IPS-15b (cell line): ENCODE data around the gene EPHA2.
"Not testable (repeated sequence)": the region's sequence is repeated elsewhere in the genome, so short reads cannot be mapped to it uniquely, and the experiment has no call there.

ENCODE experiments used
- H3K27me3 ChIP-seq: one replicate; pipeline ENCODE4 v1.6.1; 2013; ENCODE audit warnings: low read length; ENCODE audit not compliant: control insufficient read depth, insufficient read depth
- H3K36me3 ChIP-seq: one replicate; pipeline ENCODE4 v1.6.1; 2013; ENCODE audit warnings: low read length; ENCODE audit not compliant: control insufficient read depth, insufficient read depth
- H3K4me1 ChIP-seq: one replicate; pipeline ENCODE4 v1.6.1; 2013; ENCODE audit warnings: mild to moderate bottlenecking, low read length; ENCODE audit not compliant: control insufficient read depth, insufficient read depth
- H3K4me3 ChIP-seq: one replicate; pipeline ENCODE4 v1.5.1; 2013; ENCODE audit warnings: low read depth, low read length
- H3K9ac ChIP-seq: one replicate; pipeline ENCODE4 v1.6.1; 2013; ENCODE audit warnings: low read depth, mild to moderate bottlenecking, low read length
- H3K9me3 ChIP-seq: one replicate; pipeline ENCODE4 v1.6.1; 2013; ENCODE audit warnings: mild to moderate bottlenecking, low read length; ENCODE audit not compliant: control insufficient read depth, insufficient read depth

The EPHA2 gene

GRCh38 chr1:16107039-16107438, 48.8 kb downstream of the EPHA2 start:
- not testable (repeated sequence) for H3K27me3 ChIP-seq, H3K9me3 ChIP-seq, H3K36me3 ChIP-seq, H3K4me3 ChIP-seq, H3K4me1 ChIP-seq, H3K9ac ChIP-seq

DNA sequence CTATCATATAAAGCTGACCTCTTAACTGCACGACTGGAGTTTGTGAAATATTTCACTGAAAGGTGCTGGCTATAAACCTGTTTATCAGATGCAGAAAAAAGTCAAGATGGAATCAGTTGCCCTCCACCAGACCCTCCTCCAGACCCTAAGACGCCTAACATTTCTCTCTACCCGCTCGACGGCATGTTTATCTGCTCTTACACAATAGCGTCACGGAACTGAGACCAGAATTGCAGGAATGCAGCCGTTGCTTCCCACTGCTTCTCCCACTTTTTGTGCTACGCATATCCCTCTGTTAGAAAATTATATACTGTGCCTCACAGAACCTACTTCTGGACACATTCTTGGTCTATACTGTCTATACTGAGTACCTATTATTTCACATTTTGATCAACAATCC, 54.2 kb downstream of the EPHA2 start:
- no peak overlapping the region for H3K9ac ChIP-seq
- no peaks in the 10 kb centered on the region for H3K36me3 ChIP-seq
- H3K27me3 ChIP-seq = no peaks in the 10 kb centered on the region
- no peaks in the 10 kb centered on the region for H3K9me3 ChIP-seq
- H3K4me3 ChIP-seq = no peak overlapping the region
- H3K4me1 ChIP-seq = no peaks in the 10 kb centered on the region

GRCh38 chr1:16099412-16099811, 56.5 kb downstream of the EPHA2 start:
- no peaks in the 10 kb centered on the region for H3K36me3 ChIP-seq
- no peaks in the 10 kb centered on the region for H3K9me3 ChIP-seq
- no peak overlapping the region for H3K9ac ChIP-seq
- H3K4me3 ChIP-seq = no peak overlapping the region
- no peaks in the 10 kb centered on the region for H3K27me3 ChIP-seq
- no peaks in the 10 kb centered on the region for H3K4me1 ChIP-seq

DNA sequence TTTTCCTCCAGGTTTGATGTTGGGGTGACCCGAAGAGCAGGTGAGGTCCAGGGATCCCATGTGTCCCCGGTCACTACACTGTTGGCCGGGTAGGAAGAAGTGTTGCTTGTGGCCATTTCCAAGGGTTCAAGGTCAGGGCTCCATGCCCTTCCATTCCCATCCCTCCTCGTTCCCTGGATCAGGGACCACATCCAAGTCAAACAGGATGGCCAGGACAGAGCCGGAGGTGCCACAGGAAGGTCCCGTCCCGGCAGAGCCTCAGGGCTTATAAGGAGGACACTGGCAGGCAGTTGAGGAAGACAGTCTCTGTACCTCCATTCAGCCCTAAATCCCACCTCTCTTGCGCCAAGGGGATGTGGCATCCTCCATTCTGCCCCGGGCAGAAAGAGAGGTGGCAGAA, 60.4 kb downstream of the EPHA2 start:
- no peaks in the 10 kb centered on the region for H3K9me3 ChIP-seq
- no peaks in the 10 kb centered on the region for H3K4me1 ChIP-seq
- no peaks in the 10 kb centered on the region for H3K36me3 ChIP-seq
- H3K9ac ChIP-seq = no peak overlapping the region
- no peak overlapping the region for H3K4me3 ChIP-seq
- no peaks in the 10 kb centered on the region for H3K27me3 ChIP-seq

DNA sequence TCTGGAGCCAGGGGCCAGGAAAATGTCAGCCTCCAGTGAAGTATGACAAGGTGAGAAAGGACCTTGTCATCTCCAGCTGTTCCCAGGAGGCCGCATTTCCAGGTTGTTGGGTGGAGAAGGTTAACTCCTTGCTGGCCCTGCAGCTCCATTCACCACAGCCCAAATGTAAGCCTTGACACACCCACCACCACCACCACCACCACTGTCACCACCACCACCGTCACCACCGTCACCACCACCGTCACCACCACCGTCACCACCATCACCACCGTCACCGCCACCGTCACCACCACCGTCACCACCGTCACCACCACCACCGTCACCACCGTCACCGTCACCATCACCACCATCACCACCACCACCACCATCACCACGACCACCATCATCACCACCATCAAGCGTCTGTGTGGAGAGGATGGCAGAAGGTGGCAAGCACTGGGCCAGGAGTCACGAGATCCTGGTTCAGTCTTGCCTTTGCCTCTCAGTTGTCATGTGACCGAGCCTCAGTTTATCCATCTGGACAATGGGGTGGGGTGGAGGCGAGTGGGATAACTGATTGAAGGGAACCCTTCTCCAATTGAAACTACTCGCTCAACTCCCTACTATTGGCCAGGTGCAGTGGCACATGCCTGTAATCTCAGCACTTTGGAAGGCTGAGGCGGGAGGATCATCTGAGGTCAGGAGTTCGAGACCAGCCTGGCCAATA, 61.3 kb downstream of the EPHA2 start:
- Histone ChIP-seq H3K36me3 (no peaks in the 10 kb centered on the region), H3K9me3 (no peaks in the 10 kb centered on the region), H3K4me3 (no peak overlapping the region), H3K9ac (no peak overlapping the region), H3K27me3 (no peaks in the 10 kb centered on the region), H3K4me1 (no peaks in the 10 kb centered on the region)

GRCh38 chr1:16093611-16094010, 62.3 kb downstream of the EPHA2 start:
- no peaks in the 10 kb centered on the region for H3K27me3 ChIP-seq
- no peak overlapping the region for H3K4me3 ChIP-seq
- H3K9ac ChIP-seq = no peak overlapping the region
- no peaks in the 10 kb centered on the region for H3K4me1 ChIP-seq
- H3K36me3 ChIP-seq = no peaks in the 10 kb centered on the region
- H3K9me3 ChIP-seq = no peaks in the 10 kb centered on the region

DNA sequence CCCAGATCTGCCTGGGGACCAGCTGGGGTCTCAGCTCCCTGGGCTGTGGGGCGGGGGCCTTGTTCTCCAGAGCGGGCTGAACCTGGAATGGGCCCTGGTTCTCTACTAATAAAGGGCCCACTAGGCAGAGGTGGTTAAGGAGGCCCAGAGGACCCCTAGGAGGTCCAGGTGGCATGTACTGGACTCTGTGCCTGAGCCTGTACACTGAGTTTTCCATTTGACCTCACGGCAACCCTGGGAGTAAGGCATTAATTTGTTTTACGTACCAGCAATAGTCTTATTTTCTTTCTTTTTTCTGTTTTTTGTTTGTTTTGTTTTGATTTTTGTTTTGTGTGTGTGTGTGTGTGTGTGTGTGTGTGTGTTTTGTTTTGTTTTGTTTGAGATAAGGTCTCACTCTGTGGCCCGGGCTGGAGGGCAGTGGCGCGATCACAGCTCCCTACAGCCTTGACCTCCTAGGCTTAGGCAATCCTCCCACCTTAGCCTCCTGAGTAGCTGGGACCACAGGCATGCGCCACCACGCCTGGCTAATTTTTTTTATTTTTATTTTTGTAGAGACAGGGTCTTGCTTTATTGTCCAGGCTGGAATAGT, 62.9 kb downstream of the EPHA2 start:
- Histone ChIP-seq H3K9ac (no peak overlapping the region), H3K4me1 (no peaks in the 10 kb centered on the region), H3K36me3 (no peaks in the 10 kb centered on the region), H3K27me3 (no peaks in the 10 kb centered on the region), H3K9me3 (no peaks in the 10 kb centered on the region), H3K4me3 (no peak overlapping the region)

DNA sequence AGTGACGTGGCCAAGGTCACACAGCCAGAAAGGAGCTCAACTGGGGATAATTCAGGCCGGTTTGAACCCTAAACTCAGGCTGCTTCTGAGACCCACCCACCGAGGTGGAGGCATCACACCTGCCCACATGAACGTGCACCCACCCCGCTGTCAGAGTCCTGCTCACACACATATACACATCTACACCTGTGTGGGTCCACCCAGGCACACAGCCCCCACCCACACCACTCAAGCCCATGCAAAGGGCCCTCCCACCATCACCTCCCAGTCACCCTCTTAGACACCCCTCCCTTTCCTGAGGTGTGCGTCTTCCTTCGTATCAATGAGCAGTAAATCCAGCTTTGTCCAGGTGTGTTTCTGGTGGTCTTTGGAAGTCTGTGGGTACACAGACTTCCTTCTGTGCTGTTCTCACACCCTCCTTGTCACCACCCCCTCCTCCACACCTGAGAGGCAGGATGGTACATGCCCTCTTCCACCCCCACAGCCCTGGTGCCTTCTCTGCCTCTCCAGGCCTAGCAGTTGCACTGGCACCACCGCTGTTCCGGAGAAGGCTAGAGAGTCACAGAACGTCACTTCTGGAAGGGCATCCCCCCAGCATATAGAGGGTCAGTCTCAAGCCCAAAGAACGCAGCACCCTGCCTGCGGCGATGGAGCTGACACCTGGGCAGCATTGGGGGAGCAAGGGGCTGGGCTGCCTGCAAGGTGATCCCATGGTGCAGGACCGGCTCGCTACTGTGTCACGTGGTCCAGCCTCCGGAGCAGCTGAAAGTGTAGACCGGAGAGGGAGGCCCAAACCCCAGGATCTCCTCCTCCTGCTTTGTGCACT, 63.6 kb downstream of the EPHA2 start:
- H3K27me3 ChIP-seq = no peaks in the 10 kb centered on the region
- no peaks in the 10 kb centered on the region for H3K9me3 ChIP-seq
- no peaks in the 10 kb centered on the region for H3K4me1 ChIP-seq
- H3K4me3 ChIP-seq = no peak overlapping the region
- H3K36me3 ChIP-seq = no peaks in the 10 kb centered on the region
- H3K9ac ChIP-seq = no peak overlapping the region

DNA sequence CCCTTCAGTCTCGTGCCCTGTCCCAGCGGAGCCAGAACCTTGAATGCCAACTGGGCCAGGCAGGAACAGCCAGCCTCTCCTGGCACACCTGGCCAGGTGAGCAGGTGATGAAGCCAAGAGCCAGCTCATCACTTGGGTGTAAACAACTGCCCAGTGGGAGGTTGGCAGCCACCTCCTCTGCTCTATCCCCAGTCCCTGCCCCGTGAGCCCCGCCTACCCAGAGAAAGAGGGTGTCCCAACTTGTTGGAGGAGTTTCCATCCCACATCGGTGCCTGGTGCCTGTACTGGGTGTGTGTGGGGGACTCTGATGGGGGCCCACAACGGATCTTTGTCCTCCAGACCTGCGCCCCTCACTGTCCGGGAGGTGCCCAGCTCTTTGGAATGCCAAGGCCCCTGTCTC, 64.6 kb downstream of the EPHA2 start:
- no peaks in the 10 kb centered on the region for H3K9me3 ChIP-seq
- no peaks in the 10 kb centered on the region for H3K36me3 ChIP-seq
- no peaks in the 10 kb centered on the region for H3K27me3 ChIP-seq
- no peaks in the 10 kb centered on the region for H3K4me1 ChIP-seq
- no peak overlapping the region for H3K4me3 ChIP-seq
- no peak overlapping the region for H3K9ac ChIP-seq

DNA sequence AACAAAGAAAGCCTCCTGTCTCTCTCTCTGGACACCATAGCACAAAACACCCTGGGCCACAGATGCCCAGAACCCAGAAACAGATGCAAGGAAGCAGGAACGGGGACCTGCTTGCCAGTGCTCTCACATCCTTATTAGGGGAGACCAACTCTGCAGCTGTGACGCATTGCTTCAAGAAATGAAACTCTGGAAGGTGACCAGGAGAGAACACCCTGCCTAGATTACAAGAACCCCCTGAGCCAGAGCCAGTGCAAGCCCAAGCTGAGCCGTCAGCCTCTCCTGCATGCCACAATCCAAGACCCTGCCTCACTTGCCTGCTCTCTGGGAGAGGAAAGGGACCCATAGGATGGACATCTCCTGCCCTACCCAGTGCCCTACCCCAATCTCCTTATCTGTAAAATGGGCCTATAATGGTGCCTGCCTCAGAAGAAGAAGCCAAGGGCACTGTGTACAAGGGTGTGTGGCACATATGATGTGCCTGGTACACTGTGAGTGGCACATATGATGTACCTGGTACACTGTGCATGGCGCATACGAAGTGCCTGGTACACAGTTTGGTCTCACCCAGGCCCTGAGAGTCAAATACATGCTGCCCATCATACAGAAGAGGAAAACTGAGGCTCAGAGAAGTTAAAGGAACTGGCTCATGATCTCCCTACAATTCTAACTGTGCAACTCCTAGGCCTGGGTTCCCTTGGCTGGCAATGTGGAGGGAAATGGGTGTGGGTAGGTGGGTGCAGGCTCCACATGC, 65.6 kb downstream of the EPHA2 start:
- Histone ChIP-seq H3K36me3 (no peaks in the 10 kb centered on the region), H3K4me3 (no peak overlapping the region), H3K27me3 (no peaks in the 10 kb centered on the region), H3K9ac (no peak overlapping the region), H3K4me1 (no peaks in the 10 kb centered on the region), H3K9me3 (no peaks in the 10 kb centered on the region)

GRCh38 chr1:16088996-16089395, 66.9 kb downstream of the EPHA2 start:
- Histone ChIP-seq H3K9ac (no peak overlapping the region), H3K4me1 (no peaks in the 10 kb centered on the region), H3K36me3 (no peaks in the 10 kb centered on the region), H3K4me3 (no peak overlapping the region), H3K9me3 (no peaks in the 10 kb centered on the region), H3K27me3 (no peaks in the 10 kb centered on the region)
